B cell (primary cell): ENCODE results near the gene BIK. TPM values are rescaled to one million over a fixed set of nuclear protein-coding genes. Genes with fewer than 3 reads are reported as not detected.

Experiments
- ATAC-seq: fragments of 200-7000 bp; cut with Tn5 transposase; one replicate; pipeline ENCODE4 v1.10.0; 2021; ENCODE audit warnings: low read depth, mild to moderate bottlenecking, moderate number of reproducible peaks, moderate library complexity
- CTCF ChIA-PET: fragments of 350-600 bp; sonication (Branson Sonifier 250); formaldehyde crosslinking; loops from one replicate; lab custom pipeline; 2021; ENCODE audit warnings: antibody characterized with exemption, inconsistent platforms; lab: Charles Lee
- POLR2A ChIA-PET: fragments of 350-600 bp; sonication (Branson Sonifier 250); formaldehyde crosslinking; loops from one replicate; lab custom pipeline; 2021; ENCODE audit warnings: antibody characterized with exemption; lab: Charles Lee
- DNase-seq: peaks from one replicate; pipeline ENCODE4 v3.0.0; 2013
- H2AFZ ChIP-seq: 2 replicates; pipeline ENCODE4 v1.6.1; 2012; ENCODE audit warnings: mild to moderate bottlenecking, low read depth, low read length; ENCODE audit not compliant: insufficient read depth, poor library complexity, severe bottlenecking
- H3K27ac ChIP-seq, 2 donors: 1 replicate in 1 of 2; 2 replicates in 1 of 2; pipeline ENCODE4 v1.5.1; 2012 to 2013; ENCODE audit warnings: low read length in 2 of 2, mild to moderate bottlenecking in 2 of 2, moderate library complexity in 1 of 2
- H3K27me3 ChIP-seq, 4 experiments: fragments of 200-600 bp in 1 of 4; sonication (generic) in 1 of 4; replicated peaks in 1 of 4; 1 replicate in 2 of 4; 2 replicates in 2 of 4; pipeline versions ENCODE4 v1.6.1 to v1.7.0; 2013 to 2016; ENCODE audit warnings: low read length in 3 of 4, mild to moderate bottlenecking in 2 of 4, mixed read lengths in 1 of 4, moderate library complexity in 1 of 4; ENCODE audit not compliant: insufficient read depth in 4 of 4, control insufficient read depth in 3 of 4; ENCODE audit errors: control extremely low read depth in 1 of 4
- H3K36me3 ChIP-seq, 2 experiments: replicated peaks in 1 of 2; 1 replicate in 1 of 2; 2 replicates in 1 of 2; pipeline versions ENCODE4 v1.6.1 to v1.7.1; 2013; ENCODE audit warnings: low read length in 1 of 2; ENCODE audit not compliant: insufficient read depth in 2 of 2, control insufficient read depth in 1 of 2; ENCODE audit errors: control extremely low read depth in 1 of 2, extremely low read depth in 1 of 2
- H3K4me1 ChIP-seq, 2 donors: fragments of 200-600 bp in 1 of 2; sonication (generic) in 1 of 2; 1 replicate in 1 of 2; 2 replicates in 1 of 2; pipeline versions ENCODE4 v1.5.1 to v1.6.1; 2013 to 2017; ENCODE audit warnings: low read length in 2 of 2; ENCODE audit not compliant: control insufficient read depth in 2 of 2, insufficient read depth in 2 of 2
- H3K4me2 ChIP-seq: replicated peaks from 2 replicates; pipeline ENCODE3; 2012; ENCODE audit warnings: mild to moderate bottlenecking, low read depth, low read length; ENCODE audit not compliant: poor library complexity, severe bottlenecking
- H3K4me3 ChIP-seq, 5 experiments: fragments of 200-600 bp in 1 of 5; sonication (generic) in 1 of 5; 1 replicate in 3 of 5; 2 replicates in 2 of 5; pipeline versions ENCODE4 v1.5.1 to v1.7.0; 2011 to 2016; ENCODE audit warnings: low read length in 4 of 5, mild to moderate bottlenecking in 4 of 5, low read depth in 2 of 5, control low read depth in 1 of 5, moderate library complexity in 1 of 5; ENCODE audit not compliant: insufficient read depth in 1 of 5; ENCODE audit errors: control extremely low read depth in 1 of 5, extremely low read depth in 1 of 5
- H3K79me2 ChIP-seq: fragments of 200-600 bp; sonication (generic); one replicate; pipeline ENCODE4 v1.6.0; 2016; ENCODE audit warnings: low read length; ENCODE audit not compliant: control insufficient read depth, insufficient read depth
- H3K9ac ChIP-seq: fragments of 200-600 bp; sonication (generic); 2 replicates; pipeline ENCODE4 v1.6.1; 2017; ENCODE audit warnings: mild to moderate bottlenecking, low read length, moderate library complexity
- H3K9me3 ChIP-seq, 3 donors: one replicate each; pipeline versions ENCODE4 v1.6.1 to v1.7.1; 2013; ENCODE audit warnings: low read length in 2 of 3; ENCODE audit not compliant: control insufficient read depth in 2 of 3, insufficient read depth in 1 of 3; ENCODE audit errors: control extremely low read depth in 1 of 3
- H4K20me1 ChIP-seq: 2 replicates; pipeline ENCODE4 v1.6.0; 2012; ENCODE audit warnings: mild to moderate bottlenecking, low read length; ENCODE audit not compliant: insufficient read depth, control insufficient read depth, poor library complexity, severe bottlenecking
- H3K27ac Mint-ChIP-seq: one replicate; pipeline ENCODE4 v1.8.0; 2021; ENCODE audit warnings: mixed read lengths
- H3K27me3 Mint-ChIP-seq: one replicate; pipeline ENCODE4 v1.8.0; 2021; ENCODE audit warnings: mixed read lengths
- H3K4me1 Mint-ChIP-seq: one replicate; pipeline ENCODE4 v1.8.0; 2021; ENCODE audit warnings: mixed read lengths
- H3K4me3 Mint-ChIP-seq: one replicate; pipeline ENCODE4 v1.8.0; 2021; ENCODE audit warnings: mixed read lengths
- H3K9me3 Mint-ChIP-seq: one replicate; pipeline ENCODE4 v1.8.0; 2022; ENCODE audit warnings: mixed read lengths; ENCODE audit not compliant: insufficient read depth
- EZH2 ChIP-seq: IDR thresholded peaks from 2 replicates; pipeline ENCODE4 v1.6.1; 2012; ENCODE audit warnings: borderline replicate concordance, low read depth, mild to moderate bottlenecking, moderate library complexity, low read length; ENCODE audit not compliant: insufficient read depth, poor library complexity, severe bottlenecking
- WGBS: methylation state at CpG from one replicate; pipeline ENCODE4 v1.1.5; 2013; ENCODE audit warnings: missing lambda C conversion rate; ENCODE audit not compliant: insufficient coverage; 5-methylcytosine and 5-hydroxymethylcytosine counted together
- intact Hi-C: fragments of 100-400 bp; cut with micrococcal nuclease; formaldehyde crosslinking; loops from one replicate; pipeline ENCODE4 v1.10.0; 2022
- polyA plus RNA-seq: library from polyadenylated mRNA; depleted of rRNA; stranded (reverse); fragments of >200 nt; gene quantifications from 2 replicates; pipeline ENCODE4 v1.2.3, GENCODE V29; 2012
- total RNA-seq, 2 donors: library from RNA; stranded (reverse); fragments of 120-200 nt in 1 of 2; gene quantifications; 1 replicate in 1 of 2; 2 replicates in 1 of 2; pipeline versions ENCODE4 v1.2.3 to v1.2.4, GENCODE V29; 2013 to 2022
- TF ChIP-seq, protein P1 (sequence below): fragments of 200-600 bp; IDR thresholded peaks from one replicate; pipeline ENCODE4 v1.8.0; 2022; ENCODE audit warnings: antibody characterized with exemption, mild to moderate bottlenecking

The BIK gene
- total and polyA plus RNA-seq, 2 donors (not counting 1 experiment from before 2014, with no cell fraction given), result 1.3 to 2.7 TPM

DNA sequence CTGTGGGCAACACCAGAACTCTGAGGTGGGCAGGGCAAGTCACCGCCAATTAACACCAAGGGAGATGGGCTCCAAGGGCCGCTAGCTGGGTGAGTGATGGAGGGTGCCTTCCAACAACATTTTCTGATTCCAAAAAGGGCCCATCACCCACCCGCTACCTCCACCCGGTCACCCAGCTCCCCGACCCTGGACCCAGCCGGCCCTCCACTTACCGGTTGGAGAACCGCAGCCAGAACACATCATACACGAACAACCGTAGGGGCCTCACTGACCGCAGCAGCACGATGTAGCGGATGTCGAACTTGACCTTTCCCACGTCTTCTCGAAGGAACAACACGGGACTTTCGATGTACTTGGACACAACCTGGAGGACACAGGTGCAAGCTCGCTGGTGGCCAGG, 61.6 kb downstream of the BIK start:
- intact Hi-C loops, result no loop called here
- no peaks in the 10 kb centered on the region for H3K4me1 ChIP-seq
- peaks cover 0 to 41% of the 10 kb centered on the region in 2 experiments for H3K36me3 ChIP-seq
- H3K4me3 ChIP-seq, result no peak overlapping the region
- WGBS, result 98% methylated on average over 18 of the region's 19 CpGs
- H3K4me2 ChIP-seq, result no peak overlapping the region
- H3K27ac ChIP-seq, result no peak overlapping the region
- no peak overlapping the region for H2AFZ ChIP-seq
- H4K20me1 ChIP-seq, result no peaks in the 10 kb centered on the region
- no peak overlapping the region for H3K27ac Mint-ChIP-seq
- no peak overlapping the region for H3K4me3 Mint-ChIP-seq
- no peaks in the 10 kb centered on the region for H3K4me1 Mint-ChIP-seq
- H3K9ac ChIP-seq, result no peak overlapping the region
- H3K27me3 Mint-ChIP-seq, result no peaks in the 10 kb centered on the region
- DNase-seq (no peak), ATAC-seq (no peak)
- CTCF ChIA-PET, result interaction anchor here (0.7 kb wide), 1 partner anchor 1982 kb away, joined by 4 read pairs; no protein-coding TSS in a partner anchor
- POLR2A ChIA-PET, result no interaction called here
- H3K9me3 ChIP-seq, result no peaks in the 10 kb centered on the region
- no peaks in the 10 kb centered on the region for H3K27me3 ChIP-seq
- no peaks in the 10 kb centered on the region for H3K9me3 Mint-ChIP-seq
- TF ChIP-seq EZH2, result no peak
- TF ChIP-seq, protein P1, sequence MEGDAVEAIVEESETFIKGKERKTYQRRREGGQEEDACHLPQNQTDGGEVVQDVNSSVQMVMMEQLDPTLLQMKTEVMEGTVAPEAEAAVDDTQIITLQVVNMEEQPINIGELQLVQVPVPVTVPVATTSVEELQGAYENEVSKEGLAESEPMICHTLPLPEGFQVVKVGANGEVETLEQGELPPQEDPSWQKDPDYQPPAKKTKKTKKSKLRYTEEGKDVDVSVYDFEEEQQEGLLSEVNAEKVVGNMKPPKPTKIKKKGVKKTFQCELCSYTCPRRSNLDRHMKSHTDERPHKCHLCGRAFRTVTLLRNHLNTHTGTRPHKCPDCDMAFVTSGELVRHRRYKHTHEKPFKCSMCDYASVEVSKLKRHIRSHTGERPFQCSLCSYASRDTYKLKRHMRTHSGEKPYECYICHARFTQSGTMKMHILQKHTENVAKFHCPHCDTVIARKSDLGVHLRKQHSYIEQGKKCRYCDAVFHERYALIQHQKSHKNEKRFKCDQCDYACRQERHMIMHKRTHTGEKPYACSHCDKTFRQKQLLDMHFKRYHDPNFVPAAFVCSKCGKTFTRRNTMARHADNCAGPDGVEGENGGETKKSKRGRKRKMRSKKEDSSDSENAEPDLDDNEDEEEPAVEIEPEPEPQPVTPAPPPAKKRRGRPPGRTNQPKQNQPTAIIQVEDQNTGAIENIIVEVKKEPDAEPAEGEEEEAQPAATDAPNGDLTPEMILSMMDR, result no peak
- no peaks in the 10 kb centered on the region for H3K79me2 ChIP-seq

DNA sequence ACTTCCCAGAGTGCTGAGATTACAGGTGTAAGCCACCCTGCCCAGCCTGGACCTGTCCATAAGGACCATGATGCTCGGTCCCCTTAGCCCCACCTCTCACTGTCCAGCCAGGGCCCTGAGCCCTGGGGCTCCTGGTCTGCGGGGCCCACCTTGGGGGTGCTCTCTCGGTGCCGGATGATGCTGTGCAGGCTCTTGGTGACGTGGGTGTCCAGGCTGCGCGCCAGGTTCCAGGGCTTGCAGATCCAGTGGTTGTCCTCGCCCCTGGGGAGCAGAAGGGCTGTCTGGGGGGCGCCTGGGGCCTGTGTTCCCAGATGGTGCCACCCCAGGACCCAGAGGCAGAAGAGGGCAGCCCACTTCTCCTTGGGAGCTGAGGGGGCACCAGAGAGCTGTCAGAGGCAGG, 63.0 kb downstream of the BIK start:
- POLR2A ChIA-PET, result no interaction called here
- H3K9ac ChIP-seq, result no peak overlapping the region

More for the DNA sequence above, 63.0 kb downstream of the BIK start:
- Mint-ChIP-seq H3K4me1 (no peaks in the 10 kb centered on the region), H3K9me3 (no peaks in the 10 kb centered on the region), H3K27me3 (no peaks in the 10 kb centered on the region), H3K27ac (no peak overlapping the region), H3K4me3 (no peak overlapping the region)
- DNase-seq (no peak), ATAC-seq (no peak)
- intact Hi-C loops, result no loop called here
- no peak for TF ChIP-seq EZH2
- TF ChIP-seq, protein P1, result no peak
- CTCF ChIA-PET, result no interaction called here
- WGBS, result 97% methylated on average over 9 of the region's 9 CpGs
- Histone ChIP-seq H2AFZ (no peak overlapping the region), H4K20me1 (no peaks in the 10 kb centered on the region), H3K4me1 (no peaks in the 10 kb centered on the region), H3K9me3 (no peaks in the 10 kb centered on the region), H3K27ac (no peak overlapping the region), H3K4me3 (no peak overlapping the region), H3K36me3 (peaks cover 0 to 43% of the 10 kb centered on the region in 2 experiments), H3K4me2 (no peak overlapping the region), H3K27me3 (no peaks in the 10 kb centered on the region), H3K79me2 (no peaks in the 10 kb centered on the region)
